CD4-positive, alpha-beta T cell treated with Interleukin-15 for 4 hours (primary cell): ENCODE data around the gene ISCA2.
"Not testable (repeated sequence)": the region's sequence is repeated elsewhere in the genome, so short reads cannot be mapped to it uniquely, and the experiment has no call there.

Experiments used
- DNase-seq: peaks from one replicate; pipeline ENCODE4 v3.0.0-alpha.2; 2020; ENCODE audit warnings: low spot score

The ISCA2 gene

GRCh38 chr14:74493343-74494261 lies at the start of gene ISCA2:
Gene ISCA2 (plus strand): TSS chr14:74493765. CDS start chr14:74493775, 10 bp downstream.
- DNase-seq, result peak; percentile 99

- no peak for DNase-seq
These were observed 48.7 kb upstream of the ISCA2 start for GRCh38 chr14:74444866-74445265.

- not testable (repeated sequence) for DNase-seq
These were observed 39.2 kb upstream of the ISCA2 start for GRCh38 chr14:74454397-74454796.

GRCh38 chr14:74456684-74457564 lies 36.6 kb upstream of the ISCA2 start:
- no peak for DNase-seq

- DNase-seq, result no peak
These were observed 36.0 kb upstream of the ISCA2 start for GRCh38 chr14:74457565-74457895.

- DNase-seq, result peak; percentile 13
These were observed 34.1 kb upstream of the ISCA2 start for GRCh38 chr14:74459289-74459946.

- no peak for DNase-seq
These were observed 33.6 kb upstream of the ISCA2 start for GRCh38 chr14:74459976-74460375.

GRCh38 chr14:74462993-74463392 lies 30.6 kb upstream of the ISCA2 start:
- no peak for DNase-seq

GRCh38 chr14:74463697-74464096 lies 29.9 kb upstream of the ISCA2 start:
- no peak for DNase-seq

- DNase-seq, result no peak
These were observed 28.8 kb upstream of the ISCA2 start for GRCh38 chr14:74464785-74465184.

GRCh38 chr14:74465335-74465734 lies 28.2 kb upstream of the ISCA2 start:
- DNase-seq, result no peak

- DNase-seq, result no peak
These were observed 25.1 kb upstream of the ISCA2 start for GRCh38 chr14:74468513-74468912.

- DNase-seq, result no peak
These were observed 23.7 kb upstream of the ISCA2 start for GRCh38 chr14:74469548-74470518.

- DNase-seq, result no peak
These were observed 21.0 kb upstream of the ISCA2 start for GRCh38 chr14:74472601-74473000.

- no peak for DNase-seq
These were observed 19.2 kb upstream of the ISCA2 start for GRCh38 chr14:74474376-74474775.

- DNase-seq, result no peak
These were observed 17.9 kb upstream of the ISCA2 start for GRCh38 chr14:74475678-74476077.

GRCh38 chr14:74476107-74476506 lies 17.5 kb upstream of the ISCA2 start:
- DNase-seq, result no peak

- no peak for DNase-seq
These were observed 17.0 kb upstream of the ISCA2 start for GRCh38 chr14:74476607-74477006.

- no peak for DNase-seq
These were observed 14.4 kb upstream of the ISCA2 start for GRCh38 chr14:74478996-74479635.

- no peak for DNase-seq
These were observed 13.5 kb upstream of the ISCA2 start for GRCh38 chr14:74480046-74480445.

- DNase-seq, result no peak
These were observed 11.0 kb upstream of the ISCA2 start for GRCh38 chr14:74482571-74482970.
